HG03521 (cell line): ENCODE data around the gene ZNF653.
"Not testable (repeated sequence)": the region's sequence is repeated elsewhere in the genome, so short reads cannot be mapped to it uniquely, and the experiment has no call there.

Experiments
- ATAC-seq: cut with Tn5 transposase; IDR thresholded peaks from one replicate; pipeline ENCODE4 v1.9.1; 2021; ENCODE audit warnings: mild to moderate bottlenecking, moderate library complexity; ENCODE audit not compliant: unreplicated experiment

The ZNF653 gene

GRCh38 chr19:11435057-11435832 lies 70.4 kb downstream of the ZNF653 start, which contains the start of the genes ODAD3 and PRKCSH:
Gene ODAD3, minus strand, starts transcription at chr19:11435121. Its CDS starts 105 bp downstream, at chr19:11435016.
Gene PRKCSH, plus strand, starts transcription at chr19:11435635. Its CDS starts 483 bp downstream, at chr19:11436118.
- ATAC-seq, result peak; percentile 86

DNA sequence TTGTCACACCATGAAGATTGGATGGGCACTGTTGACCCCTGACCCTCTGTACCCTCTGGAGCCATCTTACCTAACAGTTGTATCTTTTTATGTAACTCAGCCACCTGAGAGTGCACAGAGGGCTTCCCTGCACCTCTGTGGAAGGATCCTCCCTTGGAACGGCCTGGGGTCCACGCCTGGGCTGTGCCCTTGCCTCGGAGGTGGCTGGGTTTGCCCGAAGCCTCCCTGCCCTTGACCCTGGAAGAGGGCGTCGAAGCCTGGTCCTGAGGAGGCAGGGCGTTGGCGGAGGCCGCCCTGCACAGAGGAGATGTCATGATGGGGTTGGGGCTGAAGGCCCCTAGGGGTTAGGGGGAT lies 71.0 kb downstream of the ZNF653 start:
- no peak for ATAC-seq

- not testable (repeated sequence) for ATAC-seq
Observed at GRCh38 chr19:11433526-11433925, 72.1 kb downstream of the ZNF653 start.
